Measurements from ENCODE around the gene SPTBN4. TPM values are rescaled to one million over a fixed set of nuclear protein-coding genes. Genes with fewer than 3 reads are reported as not detected.
A peak's percentile ranks its signal among the peaks of the same experiment; 100 is the strongest.

SPTBN4 gene
- total RNA-seq, 1 experiment from 2014 or later: 6.3 TPM

DNA sequence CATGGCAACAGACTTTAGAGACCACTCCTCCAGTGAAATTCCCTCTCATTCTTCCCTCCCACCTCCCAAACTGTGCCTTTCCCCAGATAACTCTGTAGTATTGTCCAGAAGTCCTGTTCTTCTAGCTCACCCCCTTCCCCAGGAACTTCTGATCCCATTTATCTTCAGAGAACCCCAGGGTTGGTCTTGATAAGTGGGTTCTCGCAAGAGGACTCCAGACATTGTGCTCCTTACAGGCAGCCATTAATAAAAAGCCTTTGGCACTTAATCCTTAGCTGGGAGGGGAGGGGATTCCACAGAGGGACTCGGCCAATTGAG, 136.2 kb downstream of the SPTBN4 start:
- in situ Hi-C loops (cut with HindIII; ENCODE audit: low pct_unique_long_range_greater_than_20kb, low sequenced_read_pairs): no loop called here

DNA sequence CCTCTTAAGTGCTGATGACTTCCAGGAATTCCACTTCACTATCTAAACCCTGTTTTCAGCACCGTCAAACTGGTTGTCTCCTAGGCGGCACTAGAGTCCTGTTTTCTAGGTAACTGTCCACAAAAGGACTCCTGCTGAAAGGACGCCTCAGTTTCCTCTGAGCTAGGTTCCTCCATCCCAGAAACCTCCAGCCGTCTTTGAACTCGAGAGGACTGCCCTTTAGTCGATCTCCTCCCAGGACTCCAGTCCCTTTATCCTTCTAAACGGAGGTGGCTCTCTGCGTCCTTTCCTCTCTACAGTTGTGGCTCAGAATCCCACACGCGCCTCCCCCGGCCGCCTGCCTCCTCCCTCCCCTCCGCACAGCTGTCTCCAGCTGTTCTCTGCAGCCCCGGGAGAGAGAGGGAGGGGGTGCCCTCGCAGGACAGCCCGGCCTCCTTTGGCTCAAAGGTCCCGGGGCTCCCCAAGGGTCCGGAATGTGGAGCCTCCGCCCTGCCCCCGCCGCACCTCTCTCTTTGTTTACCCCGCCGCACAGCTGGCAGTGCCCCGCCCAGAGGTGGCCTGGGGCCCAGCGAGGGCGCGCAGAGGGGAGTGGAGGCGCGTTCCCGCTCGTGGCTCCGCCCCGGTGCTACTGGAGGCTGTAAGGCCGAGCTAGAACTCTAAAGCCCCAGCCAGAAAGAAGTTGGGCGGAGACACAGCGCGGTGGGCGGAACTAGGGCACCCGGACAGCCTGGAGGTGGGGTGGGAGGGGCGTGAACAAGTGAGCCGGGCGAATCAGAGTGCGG, 136.8 kb downstream of the SPTBN4 start:
- in situ Hi-C loops (cut with HindIII; ENCODE audit: low pct_unique_long_range_greater_than_20kb, low sequenced_read_pairs): no loop called here

More for the DNA sequence above, 136.2 kb downstream of the SPTBN4 start:
- DNase-seq (ENCODE audit: low read depth): no peak

DNA sequence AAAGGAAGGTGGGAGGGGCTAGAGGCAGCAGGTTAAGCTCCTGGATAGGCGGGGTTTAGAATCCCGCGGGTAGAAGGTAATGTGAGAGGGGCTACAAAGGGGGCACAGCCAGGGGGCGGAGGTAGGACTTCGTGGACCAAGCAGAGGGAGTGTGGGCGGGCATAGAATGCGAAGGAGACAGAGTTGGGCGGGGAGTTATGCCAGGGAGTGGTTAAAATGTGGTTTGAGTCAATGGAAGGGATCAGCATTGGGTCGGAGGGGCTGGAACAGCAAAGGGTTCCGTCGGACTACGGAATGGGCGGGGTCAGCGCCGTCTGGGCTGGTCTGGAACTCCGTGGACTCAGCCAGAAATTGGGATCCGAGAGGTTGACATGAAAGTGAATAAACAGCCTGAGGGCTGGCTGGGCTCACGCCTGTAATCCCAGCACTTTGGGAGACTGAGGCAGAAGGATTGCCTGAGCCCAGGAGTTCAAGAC, 137.4 kb downstream of the SPTBN4 start:
- in situ Hi-C loops (cut with HindIII; ENCODE audit: low pct_unique_long_range_greater_than_20kb, low sequenced_read_pairs): no loop called here
- peak; percentile 100 for DNase-seq (ENCODE audit: low read depth)

More for the DNA sequence above, 136.8 kb downstream of the SPTBN4 start:
- DNase-seq (ENCODE audit: low read depth): no peak

DNA sequence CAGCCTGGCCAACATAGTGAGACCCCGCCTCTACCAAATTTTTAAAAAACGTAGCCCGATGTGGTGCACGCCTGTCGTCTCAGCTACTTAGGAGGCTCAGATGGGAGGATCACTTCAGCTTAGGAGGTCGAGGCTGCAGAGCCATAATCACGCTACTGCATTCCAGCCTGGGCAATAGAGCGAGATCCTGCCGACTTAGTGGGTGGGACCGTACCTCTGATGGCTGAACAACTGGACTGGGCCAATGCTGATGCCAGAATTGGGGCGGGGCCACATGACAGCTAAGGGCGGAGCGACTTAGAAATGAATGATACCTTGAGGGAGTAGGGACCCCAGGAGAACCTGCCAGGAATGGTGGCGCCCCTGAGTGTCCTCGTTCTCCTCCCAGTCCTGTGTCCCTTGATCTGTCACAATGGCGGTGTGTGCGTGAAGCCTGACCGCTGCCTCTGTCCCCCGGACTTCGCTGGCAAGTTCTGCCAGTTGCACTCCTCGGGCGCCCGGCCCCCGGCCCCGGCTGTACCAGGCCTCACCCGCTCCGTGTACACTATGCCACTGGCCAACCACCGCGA, 137.9 kb downstream of the SPTBN4 start:
- in situ Hi-C loops (cut with HindIII; ENCODE audit: low pct_unique_long_range_greater_than_20kb, low sequenced_read_pairs): no loop called here
- no peak for DNase-seq (ENCODE audit: low read depth)

- DNase-seq (ENCODE audit: low read depth): peak; percentile 98
- in situ Hi-C loops (cut with HindIII; ENCODE audit: low pct_unique_long_range_greater_than_20kb, low sequenced_read_pairs): no loop called here
These were observed 138.6 kb downstream of the SPTBN4 start for GRCh38 chr19:40605216-40605971.

DNA sequence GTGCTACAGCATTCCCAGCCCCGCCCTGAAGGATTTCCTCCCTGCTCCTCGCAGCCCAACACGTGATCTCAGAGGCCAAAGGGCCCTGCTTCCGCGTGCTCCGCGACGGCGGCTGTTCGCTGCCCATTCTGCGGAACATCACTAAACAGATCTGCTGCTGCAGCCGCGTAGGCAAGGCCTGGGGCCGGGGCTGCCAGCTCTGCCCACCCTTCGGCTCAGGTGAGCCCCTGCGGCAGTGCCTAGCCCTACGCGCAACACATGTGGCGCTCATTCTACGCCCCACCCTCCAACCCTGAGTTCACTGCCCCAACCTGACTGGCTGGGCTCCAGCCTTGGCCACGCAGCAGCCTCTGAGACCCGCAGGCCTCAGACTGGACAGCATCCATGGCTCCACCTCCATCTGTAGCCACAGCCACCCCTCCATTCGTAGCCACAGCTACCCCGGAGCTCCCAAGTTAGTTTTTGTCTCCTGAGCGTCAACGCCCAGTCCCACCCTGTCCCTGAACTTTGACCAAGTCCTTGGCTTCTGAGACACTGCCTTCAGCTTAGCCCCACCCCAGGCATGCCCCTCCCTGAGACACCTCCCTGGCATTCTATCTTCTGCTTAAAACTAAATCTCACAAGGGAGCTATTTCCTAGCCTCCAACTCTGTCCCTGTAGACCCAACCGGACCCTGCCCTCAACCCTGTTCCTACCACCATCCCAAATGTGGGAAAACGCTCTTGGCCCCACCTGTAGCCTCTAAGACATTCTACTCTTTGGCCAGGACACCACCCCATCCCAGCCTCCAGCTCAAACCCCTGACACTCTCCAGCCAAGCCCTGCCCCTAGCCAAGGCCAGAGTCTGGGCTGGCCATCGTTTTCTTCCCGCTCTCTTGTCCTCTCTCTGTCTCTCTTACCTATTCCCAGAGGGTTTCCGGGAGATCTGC, 140.8 kb downstream of the SPTBN4 start:
- DNase-seq (ENCODE audit: low read depth): peak; percentile 65
- in situ Hi-C loops (cut with HindIII; ENCODE audit: low pct_unique_long_range_greater_than_20kb, low sequenced_read_pairs): no loop called here

GRCh38 chr19:40608240-40608621, 141.4 kb downstream of the SPTBN4 start:
- in situ Hi-C loops (cut with HindIII; ENCODE audit: low pct_unique_long_range_greater_than_20kb, low sequenced_read_pairs): no loop called here
- no peak for DNase-seq (ENCODE audit: low read depth)

- no peak for DNase-seq (ENCODE audit: low read depth)
- in situ Hi-C loops (cut with HindIII; ENCODE audit: low pct_unique_long_range_greater_than_20kb, low sequenced_read_pairs): no loop called here
These were observed 142.2 kb downstream of the SPTBN4 start for GRCh38 chr19:40608957-40609356.

GRCh38 chr19:40609561-40610395, 143.0 kb downstream of the SPTBN4 start:
- peak; percentile 59 for DNase-seq (ENCODE audit: low read depth)
- in situ Hi-C loops (cut with HindIII; ENCODE audit: low pct_unique_long_range_greater_than_20kb, low sequenced_read_pairs): no loop called here

DNA sequence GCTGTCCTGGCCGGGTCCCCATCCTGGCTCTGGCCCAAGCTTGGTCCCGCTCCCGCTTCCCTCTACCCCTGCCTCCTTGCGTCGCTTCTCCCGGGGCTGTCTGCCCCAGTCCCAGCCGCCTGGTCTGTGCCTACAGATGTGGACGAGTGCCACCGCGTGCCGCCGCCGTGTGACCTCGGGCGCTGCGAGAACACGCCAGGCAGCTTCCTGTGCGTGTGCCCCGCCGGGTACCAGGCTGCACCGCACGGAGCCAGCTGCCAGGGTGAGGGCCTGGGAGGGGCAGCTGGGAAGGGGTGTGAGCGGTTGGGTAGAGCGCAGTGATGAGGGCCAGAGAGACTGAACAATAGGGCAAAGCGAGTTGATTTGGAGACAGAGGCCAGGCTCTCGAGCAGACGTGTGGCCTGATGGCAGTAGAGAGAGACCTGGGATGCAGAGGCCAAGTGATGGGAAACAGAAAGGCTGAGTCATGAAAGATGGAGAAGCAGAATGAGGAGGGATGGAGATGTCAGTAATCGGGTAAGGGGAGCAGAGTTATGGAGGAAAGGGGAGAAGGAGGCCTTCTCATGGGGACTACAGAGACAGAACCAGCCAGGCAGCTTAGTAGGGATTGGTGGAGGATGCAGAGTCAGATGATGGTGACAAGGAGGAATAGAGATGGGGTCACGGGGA, 143.7 kb downstream of the SPTBN4 start:
- DNase-seq (ENCODE audit: low read depth): no peak
- in situ Hi-C loops (cut with HindIII; ENCODE audit: low pct_unique_long_range_greater_than_20kb, low sequenced_read_pairs): no loop called here

GRCh38 chr19:40611096-40611495, 144.3 kb downstream of the SPTBN4 start:
- in situ Hi-C loops (cut with HindIII; ENCODE audit: low pct_unique_long_range_greater_than_20kb, low sequenced_read_pairs): no loop called here
- no peak for DNase-seq (ENCODE audit: low read depth)

DNA sequence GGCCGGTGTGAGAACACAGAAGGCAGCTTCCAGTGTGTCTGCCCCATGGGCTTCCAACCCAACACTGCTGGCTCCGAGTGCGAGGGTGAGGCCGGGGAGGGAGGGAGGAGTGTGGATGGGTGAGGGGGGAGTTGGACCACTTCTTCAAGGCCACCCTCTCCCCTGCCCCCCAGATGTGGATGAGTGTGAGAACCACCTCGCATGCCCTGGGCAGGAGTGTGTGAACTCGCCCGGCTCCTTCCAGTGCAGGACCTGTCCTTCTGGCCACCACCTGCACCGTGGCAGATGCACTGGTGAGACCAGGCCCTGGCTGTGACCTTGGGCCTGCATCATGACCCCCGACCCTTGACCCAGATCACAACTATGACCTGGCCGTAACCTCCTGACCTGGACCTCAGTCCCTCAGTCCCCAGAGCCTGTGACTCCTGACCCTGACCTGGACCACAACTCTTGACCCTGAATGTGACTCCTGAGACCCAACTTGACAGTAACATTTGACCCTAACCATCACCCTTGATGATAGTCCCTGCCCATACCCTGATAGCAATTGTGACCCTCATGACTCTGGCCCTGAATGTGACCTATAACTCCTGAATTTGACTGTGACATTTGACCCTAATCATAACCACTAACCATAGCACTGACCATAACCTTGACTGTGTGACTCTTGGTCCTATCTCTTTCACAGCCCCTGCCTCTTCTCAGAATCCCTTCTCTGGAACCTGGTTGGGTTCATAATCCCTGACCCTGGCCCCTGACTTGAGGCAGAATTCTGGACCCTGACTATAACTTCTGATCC, 145.3 kb downstream of the SPTBN4 start:
- in situ Hi-C loops (cut with HindIII; ENCODE audit: low pct_unique_long_range_greater_than_20kb, low sequenced_read_pairs): no loop called here
- DNase-seq (ENCODE audit: low read depth): no peak

- no peak for DNase-seq (ENCODE audit: low read depth)
- in situ Hi-C loops (cut with HindIII; ENCODE audit: low pct_unique_long_range_greater_than_20kb, low sequenced_read_pairs): no loop called here
These were observed 146.3 kb downstream of the SPTBN4 start for GRCh38 chr19:40612831-40613689.

DNA sequence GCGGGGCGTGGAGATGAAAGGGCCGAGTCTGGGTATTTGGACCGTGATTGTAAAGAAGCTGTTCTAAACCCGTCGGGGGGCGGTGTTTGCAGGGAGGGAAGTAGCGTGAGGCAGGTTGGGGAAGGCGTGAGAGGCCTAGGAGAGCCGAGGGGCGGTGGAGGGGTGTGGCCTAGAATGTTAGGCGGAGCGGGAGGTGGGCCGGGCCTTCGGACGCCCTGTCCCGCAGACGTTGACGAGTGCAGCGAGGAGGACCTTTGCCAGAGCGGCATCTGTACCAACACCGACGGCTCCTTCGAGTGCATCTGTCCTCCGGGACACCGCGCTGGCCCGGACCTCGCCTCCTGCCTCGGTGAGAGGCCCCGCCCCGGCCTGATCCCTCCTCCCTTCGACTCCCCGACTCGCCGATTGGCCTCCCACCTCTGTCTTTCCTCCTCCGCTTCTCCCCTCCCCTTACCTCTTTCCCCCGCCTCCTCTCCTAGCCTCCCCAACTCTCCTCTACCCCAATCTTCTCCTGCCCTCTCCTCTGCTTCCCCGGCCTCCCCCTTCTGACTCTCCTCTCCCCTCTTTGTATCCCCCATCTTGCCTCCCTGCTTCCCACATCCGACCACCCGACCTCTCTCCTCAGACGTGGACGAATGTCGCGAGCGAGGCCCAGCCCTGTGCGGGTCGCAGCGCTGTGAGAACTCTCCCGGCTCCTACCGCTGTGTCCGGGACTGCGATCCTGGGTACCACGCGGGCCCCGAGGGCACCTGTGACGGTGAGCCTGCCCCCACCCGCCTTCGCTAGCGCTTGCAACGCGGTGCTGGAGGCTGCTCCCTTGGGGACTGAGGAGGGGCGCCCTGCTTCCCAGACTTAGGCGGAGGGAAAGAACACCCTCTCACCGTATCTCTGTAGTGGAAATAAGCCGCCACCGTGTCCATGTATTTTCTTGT, 147.2 kb downstream of the SPTBN4 start:
- in situ Hi-C loops (cut with HindIII; ENCODE audit: low pct_unique_long_range_greater_than_20kb, low sequenced_read_pairs): no loop called here
- DNase-seq (ENCODE audit: low read depth): no peak

Measured in Caki2 (cell line).